Bone marrow (tissue), 2 donors: ENCODE data around the gene PHLDA3.
"Not testable (repeated sequence)": the region's sequence is repeated elsewhere in the genome, so short reads cannot be mapped to it uniquely, and the experiment has no call there.

Source experiments
- DNase-seq, 2 donors: peaks; one replicate each; lab custom pipeline; 2025; lab: John Stamatoyannopoulos, UW

The PHLDA3 gene

DNA sequence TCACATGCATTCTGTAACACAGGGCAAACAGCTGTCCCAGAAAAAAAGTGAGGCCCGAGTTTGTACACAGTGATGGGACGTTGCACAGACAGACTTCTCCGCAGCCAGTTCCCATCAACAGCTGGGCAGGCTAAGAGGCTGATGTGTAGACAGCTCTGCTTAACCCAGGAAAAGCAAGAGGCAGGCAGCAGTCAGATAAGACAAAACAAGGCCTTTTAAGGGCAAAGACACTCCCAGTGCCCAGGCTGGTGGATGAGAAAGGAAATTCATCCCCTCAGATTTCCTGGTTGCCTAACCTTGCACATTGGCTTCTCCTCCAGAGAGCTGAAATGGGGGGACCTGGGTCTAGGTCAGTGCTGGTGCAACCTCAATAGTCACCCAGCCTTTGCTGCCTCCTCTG, 17.2 kb upstream of the PHLDA3 start:
- peak in 1 of 2 donors; percentile 44 for DNase-seq

DNA sequence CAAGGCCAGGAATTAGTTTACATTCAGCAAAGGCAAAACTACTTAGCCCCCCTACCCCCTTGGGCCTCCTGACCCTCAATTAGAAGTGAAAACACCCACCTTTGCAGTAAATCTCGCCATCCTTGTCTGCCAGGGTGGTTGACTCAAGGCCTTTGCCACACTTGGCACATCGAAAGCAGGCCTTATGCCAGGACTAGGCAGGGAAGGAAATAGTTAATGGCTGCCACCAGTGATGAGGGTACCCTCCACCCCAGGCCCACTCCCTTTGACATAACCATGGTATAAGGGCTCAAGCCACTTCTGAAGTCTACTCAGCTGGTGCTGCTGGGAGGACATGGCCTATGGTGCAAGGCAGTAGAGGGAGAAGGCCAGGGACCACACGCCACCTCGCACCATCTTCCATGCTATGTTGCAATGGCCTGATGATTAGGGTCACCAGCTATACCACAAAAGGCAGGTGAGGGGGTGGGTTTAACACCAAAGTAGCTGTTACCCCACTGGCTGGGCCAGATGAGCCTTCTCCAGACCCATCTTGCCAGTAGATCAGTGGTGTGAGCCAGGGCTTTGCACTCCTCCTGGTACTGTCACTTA, 16.3 kb upstream of the PHLDA3 start:
- no peak for DNase-seq

DNA sequence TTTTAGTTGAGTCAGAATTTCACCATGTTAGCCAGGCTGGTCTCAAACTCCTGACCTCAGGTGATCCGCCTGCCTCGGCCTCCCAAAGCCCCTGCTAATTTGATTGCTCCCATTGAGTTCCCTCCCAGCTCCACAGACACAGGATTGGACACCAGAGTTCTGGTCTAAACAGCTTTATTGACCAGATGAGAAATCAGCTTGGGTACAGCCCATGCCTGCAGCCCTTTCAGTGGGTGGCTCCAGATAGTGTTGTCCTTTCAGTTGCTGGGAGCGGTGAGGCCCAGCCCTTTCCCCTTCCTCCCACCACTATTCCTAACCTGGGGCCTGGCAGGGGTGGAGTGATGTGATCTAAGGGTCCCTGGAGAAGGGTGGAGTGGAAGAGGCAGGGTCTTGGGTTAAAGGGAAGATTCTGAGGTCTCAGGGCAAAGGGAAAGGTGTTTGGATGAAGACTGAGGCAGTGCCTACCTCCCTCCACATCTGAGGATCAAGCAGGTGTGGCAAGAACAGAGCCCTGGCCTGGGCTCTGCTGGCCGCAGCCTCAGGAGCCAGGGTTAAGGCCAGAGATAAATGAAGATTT, 14.5 kb upstream of the PHLDA3 start:
- no peak for DNase-seq

DNA sequence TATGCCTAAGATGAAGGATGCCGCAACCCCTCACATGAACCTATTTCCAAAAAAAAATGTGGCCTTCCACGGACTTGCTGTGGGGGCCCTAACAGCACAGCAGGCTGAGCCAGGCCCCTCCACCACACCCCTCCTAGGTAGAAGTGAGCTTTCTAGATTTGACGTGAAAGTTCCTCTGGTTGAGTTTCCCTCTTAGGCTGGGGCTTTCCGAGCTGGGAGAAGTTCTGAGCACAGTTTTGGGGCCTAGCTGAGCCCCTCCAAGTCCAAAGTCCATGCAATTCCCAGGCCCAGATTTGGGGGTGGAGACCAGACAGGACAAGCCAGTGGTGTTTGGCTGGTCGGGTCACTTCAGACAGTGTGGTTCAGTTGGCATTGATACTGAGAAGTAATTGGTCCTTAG, 13.8 kb upstream of the PHLDA3 start:
- no peak for DNase-seq

DNA sequence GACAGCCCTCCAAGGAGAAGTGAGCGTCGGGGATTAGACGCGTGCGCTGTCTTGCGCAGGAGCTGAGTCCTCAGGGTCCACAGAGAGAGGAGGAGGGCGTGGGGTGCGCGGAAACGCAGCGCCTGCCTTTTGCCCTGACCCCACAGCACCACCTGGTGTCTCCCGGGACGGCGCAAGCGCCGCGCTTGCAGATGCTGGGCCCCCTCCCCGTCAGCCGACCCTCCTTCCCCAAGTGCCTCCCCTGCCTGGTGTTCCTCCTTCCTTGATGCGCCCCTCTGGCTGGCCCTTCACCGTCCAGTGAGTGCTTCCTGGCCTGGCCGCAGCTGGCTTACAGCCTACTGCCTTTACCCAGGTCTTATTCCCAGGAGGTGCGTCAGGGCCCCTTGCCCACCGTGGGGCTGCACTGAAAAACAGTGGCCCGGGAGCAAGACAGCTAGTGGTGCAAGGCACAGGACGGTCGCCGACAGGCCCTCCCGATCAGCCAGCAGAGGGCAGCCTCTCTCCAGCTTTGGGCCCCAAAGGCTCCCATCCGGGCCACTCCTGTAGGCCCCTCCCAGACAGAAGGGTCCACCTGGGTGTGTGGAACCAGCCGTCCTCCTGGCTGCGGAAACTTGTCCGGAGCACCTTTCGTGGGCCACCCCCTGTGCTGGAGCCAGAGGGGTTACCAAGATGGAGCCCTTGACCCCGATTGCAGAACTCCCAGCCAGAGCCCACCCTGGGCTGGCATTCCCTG, 12.9 kb upstream of the PHLDA3 start:
- peak; percentile 77 to 80 for DNase-seq

DNA sequence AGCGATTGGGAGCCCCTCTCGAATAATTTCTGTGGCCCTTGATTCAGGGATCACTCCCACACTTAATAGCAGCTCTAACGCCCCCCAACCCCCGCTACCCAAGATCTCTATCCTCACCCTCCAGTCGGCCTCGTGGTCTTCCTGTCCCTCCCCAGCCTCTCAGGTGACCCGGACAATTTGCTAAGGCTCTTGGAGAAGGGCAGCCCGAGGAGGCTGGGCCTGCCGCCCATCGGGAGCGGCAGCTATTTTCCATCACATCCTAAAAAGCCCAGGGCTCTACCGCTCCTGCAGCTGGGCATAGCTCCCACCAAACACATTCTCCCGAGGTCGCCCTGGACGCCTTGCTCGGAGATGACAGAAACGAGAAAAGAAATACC, 12.0 kb upstream of the PHLDA3 start:
- no peak for DNase-seq

DNA sequence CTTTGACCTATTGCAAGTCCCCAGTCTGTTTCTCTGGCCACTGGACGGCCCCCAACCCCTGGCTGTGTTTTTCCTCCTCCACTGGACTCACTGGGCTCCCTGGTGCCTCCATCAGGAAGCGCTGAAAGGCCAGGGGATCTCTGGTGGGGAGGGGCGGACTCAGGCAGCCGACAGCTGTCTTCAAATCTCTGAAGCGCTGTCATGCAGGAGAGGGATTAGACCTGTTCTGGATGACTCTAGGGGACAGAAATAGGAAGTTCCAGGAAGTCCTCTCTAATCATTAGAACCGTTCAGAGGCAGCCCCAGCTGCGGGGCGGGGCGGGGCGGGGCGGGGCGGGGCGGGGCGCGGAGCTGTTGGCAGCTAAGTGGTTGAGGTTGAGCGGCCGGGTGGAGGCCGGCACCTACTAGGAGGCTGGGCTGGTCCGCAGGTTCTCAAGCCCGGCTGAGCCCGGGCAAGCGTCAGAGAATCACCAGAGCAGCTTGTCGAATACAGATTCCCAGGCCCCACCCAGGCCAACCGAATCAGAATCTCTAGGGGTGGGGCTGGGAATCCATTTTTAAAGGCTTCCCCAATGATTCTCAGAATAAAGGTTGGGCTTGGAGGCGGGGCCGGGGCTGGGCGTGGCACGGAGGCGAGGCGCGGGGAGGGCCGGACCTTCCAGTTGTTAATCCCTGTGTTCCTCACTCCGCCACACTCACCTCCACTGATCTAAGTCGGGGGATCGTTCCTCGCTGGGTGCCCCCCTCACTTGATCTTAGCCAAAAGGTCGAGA, 11.4 kb upstream of the PHLDA3 start:
- DNase-seq = peak; percentile 6 to 63

DNA sequence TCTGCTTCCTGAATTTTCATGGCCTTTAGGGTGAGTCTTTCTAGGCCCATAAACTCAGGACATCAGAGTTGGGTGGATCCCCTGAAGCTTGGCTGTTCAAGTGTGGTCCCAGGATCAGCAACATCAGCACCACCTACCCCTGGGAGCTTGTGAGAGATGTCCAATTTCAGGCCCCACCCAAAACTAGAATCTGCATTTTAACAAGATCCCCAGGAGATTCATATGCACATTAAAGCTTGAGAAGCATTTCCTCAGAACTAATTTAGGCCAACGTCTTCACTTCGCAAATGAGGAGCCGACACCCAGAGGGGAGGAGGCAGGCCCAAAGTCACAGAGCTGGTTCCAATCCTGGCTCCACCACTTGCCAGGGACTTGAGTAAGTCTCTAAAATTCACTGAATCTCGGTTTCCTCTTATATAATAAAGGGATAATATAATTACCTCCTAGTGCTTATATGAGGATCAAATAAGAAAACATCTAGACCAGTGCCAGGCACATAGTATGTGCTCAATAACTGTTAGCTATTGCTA, 10.3 kb upstream of the PHLDA3 start:
- DNase-seq = no peak

DNA sequence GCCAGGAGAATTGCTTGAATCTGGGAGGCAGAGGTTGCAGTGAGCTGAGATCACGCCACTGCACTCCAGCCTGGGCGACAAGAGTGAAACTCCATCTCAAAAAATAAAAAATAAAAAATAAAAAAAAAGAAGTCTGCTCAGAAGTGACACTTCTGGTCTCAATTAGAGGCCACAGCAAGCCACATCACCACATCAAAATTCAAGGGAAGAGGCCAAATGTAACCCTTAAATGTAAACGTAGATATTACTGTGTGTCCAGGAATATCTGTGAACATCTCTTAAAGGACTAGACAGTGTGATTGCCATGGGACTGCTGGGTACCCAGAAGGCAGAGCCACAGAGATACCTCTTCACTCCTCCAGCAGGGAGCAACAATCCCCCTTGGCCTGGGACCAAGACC, 9.7 kb upstream of the PHLDA3 start:
- DNase-seq = not testable (repeated sequence)

DNA sequence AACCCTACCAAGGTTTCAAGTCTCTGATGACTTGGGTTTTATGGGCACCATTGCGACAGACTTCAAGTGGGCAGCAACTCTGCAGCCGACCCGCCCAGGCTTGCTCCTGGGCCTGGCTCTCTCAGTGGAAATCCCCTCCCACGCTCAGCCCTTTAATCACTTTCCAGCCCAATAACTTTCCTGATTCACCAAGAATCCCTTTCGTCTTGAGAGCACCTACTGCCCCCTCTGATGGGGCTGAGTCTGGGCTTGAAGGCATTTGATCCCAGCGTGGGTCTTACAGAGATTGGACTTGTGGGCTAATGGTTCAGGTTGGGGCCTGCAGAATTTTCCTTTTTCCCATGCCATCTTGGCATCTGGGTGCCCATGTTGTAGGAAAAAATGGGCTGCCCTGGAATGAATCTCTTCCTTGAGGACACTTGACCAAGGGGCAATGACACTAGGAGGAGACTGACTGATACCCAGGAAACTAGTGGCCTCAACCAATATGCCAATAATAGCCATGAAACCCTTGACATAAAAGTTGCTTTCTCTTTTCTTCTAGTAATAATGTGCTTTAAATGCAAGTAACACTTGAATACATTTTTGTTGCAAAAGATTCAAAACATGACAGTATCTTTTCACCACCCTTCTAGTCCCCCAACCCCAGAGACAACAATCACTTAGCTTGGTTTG, 7.8 kb upstream of the PHLDA3 start:
- DNase-seq = no peak

DNA sequence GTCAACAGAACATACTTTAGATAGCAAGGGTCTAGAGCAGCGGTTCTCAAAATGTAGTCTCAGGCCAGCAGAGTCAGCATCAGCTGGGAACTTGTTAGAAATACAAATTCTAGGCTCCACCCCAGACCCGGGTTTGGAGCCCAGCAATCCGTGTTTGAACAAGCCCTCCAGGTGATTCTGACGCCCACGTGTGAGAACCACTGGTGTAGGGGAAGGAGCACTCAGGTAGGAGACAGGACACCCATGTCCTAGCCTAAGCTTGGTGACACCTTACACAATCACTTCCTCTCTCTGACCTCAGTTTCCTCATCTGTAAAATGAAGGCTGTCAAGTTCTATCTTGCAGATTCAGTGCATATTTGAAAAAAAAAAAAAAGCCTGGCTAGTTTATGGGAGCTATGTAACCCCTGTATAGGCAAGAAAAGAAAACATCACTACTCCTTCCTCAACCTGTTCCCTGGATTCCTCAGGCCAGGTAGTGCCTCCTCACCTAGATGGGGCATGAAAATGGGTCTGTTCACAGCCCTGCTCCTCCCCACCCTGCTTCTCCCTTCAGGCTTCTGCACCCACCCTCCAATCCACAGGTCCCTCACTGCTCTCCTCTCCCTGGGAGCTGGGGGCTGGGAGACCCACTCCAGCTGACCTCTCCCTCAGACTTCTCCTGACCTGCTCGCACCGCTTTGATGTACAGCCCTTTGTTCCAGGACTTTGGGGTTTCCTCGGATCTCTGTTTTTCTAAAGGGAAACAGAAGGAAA, 7.1 kb upstream of the PHLDA3 start:
- no peak for DNase-seq

DNA sequence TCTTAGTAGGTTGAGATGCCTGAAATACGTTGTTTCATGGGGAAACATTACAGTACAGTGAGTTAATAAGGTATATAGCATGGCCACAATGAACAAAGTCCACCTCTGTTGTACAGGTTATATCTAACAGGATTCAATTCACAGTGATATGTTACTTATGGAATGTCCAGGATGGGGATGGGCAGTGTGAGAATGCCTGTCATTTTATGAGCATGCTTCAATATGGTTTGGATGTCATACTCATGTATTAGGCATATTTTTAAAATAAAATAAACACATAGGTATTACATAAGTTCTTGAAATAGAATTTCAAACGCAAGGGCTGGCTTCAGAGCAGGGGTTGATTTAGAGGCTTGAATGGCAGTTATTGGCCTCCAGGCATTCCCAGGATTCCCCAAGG, 6.1 kb upstream of the PHLDA3 start:
- DNase-seq = no peak

DNA sequence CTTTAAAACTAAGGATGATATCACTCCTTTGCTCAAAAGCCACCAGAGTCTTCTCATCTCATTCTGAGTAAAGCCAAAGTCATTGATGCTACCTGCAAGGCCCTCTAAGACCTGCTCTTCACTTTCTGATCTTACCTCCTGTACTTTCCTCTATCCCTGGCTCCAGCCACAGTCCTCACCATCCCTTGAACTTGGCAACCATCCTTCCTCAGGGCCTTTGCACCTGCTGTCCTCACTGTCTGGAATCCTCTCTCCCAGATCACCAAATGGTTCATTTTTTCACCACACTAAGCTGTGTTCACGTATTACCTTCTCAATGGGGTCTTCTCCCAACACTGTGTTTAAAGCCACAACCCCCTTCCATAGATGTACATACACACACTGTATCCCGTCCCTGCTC, 4.3 kb upstream of the PHLDA3 start:
- no peak for DNase-seq

DNA sequence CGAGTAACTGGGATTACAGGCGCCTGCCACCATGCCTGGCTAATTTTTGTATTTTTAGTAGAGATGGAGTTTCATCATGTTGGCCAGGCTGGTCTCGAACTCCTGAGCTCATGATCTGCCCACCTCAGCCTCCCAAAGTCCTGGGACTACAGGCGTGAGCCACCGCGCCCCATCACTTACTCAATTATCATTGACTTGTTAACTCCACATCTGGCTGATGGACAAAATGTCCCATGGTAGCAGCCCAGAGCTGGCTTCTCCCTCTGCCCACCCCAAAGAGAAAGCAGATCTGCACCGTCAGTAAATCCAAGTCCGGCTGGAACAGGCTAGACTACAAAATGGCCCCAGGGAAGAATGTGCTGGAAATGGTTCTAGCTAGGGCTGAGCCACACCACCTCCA, 3.3 kb upstream of the PHLDA3 start:
- not testable (repeated sequence) for DNase-seq

DNA sequence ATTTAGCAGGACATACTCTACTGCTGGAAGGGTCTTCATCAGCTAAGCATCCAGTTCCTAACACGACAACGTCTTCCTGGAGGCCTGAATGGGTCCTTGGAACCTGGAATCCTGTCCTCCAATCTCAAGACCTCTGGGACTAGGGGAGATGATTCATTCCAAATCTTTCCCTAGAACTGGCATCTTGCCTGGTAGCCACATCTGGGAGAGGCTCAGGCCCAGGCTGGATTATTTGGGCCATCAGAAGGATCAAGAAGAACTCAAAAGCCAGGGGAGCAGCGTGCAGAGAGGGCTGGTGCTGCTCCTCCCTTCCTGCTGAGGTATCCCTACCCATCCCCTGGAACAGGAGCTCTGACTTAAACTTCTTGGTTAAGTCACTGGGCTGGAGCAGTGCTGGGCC, 2.8 kb upstream of the PHLDA3 start:
- no peak for DNase-seq

DNA sequence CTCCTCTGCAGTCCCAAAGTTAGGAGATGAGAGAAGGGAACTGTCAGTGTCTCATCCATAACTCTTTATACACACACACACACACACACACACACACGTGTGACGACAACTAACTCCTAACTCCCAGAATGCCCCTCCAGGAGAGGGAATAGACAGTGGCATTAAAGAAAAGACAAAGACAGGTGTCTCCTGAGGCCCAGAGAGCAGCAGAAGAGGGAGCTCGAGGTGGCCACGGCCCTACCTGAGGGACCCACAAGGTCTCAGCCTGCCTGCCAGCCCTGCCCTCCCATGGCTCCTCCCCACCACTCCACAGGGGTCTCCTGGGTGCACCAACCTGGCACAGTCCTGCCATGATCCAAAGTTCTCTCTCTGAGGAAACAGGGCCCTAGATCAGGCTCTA, 1.6 kb upstream of the PHLDA3 start:
- DNase-seq = no peak

DNA sequence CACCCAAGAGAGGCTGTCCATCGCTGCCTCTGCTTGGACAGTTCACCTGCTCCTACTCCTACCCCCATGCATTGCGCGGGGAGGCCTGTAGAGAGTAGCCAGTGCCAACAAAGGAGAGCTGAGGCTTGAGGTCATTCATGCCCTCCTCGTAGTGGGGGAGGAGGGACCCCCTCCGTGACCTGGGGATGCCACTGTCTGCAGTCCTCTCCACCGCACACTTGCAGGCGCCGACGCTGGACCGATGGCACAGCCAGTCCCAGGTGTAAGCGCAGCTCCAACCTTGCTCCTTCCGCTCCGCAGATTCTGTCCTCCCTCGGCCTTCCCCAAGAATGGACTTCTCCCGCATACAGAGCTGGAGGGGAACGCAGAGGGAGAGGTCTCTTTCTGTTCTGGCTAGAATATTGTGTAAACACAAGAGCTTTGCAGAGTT, 672 bp upstream of the PHLDA3 start:
- no peak for DNase-seq

DNA sequence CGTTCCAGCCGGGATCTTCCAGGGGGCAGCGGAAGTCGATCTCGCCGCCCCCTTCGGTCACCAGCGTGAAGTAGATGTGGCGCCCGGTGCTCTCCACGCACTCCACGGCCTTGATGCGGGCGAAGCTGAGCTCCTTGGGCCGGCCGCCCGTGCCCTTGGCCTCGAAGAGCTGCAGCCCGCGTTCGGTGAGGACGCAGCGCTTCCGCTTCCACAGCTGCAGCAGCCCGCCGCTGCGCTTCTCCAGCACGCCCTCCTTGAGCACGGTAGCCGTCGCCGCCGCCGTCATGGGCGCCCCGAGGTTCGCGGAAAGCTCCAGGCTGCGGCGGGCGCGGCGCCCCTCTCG, 516 bp downstream of the PHLDA3 start:
- peak in 1 of 2 donors; percentile 44 for DNase-seq

DNA sequence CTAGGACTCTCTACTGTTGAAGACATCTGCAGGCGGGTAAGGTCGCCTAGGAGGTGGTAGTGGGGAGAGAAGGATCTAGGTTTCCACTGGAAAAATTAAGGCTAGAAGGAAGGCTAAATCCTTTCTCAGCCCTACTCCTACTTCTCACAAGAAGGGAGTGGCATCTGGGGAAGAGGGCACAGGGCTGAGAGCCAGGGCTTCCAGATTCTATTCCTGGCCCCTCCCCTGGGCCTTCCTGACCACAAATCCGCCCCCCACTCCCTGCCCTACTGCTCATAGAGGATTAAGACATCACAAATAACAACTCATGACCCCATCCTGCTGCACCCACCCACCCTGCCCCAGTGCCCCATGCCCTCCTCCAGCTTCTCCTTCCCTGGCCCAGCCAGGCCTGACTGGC, 2.5 kb downstream of the PHLDA3 start:
- no peak for DNase-seq

DNA sequence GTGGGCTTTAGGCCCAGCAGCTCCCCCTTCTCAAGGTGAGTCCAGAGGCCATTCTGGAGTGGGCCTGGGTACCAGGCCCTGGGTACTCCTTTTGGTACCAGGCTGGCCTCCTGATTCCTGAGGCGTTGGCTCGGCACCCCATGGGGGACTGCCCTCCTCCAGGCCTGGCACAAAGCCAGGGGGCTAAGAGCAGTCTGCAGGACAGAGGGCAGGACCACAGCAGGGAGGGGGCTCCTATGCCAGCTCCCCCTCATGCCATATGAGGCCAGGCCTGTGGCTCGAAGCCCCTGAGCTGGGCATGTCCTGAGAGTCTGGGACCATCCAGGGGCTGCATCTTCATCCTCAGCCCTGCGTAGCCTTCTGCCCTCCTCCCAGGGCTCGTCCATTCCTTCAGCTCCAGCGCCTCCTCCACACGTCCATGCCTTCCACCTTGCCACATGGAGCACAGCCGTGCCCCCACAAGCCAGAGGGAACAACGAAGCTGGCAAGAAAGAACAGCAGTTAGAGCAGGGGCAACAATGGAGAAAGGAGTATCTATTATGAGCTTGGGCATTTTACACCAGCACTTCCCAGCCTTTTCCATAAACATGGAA, 3.2 kb downstream of the PHLDA3 start:
- DNase-seq = no peak

DNA sequence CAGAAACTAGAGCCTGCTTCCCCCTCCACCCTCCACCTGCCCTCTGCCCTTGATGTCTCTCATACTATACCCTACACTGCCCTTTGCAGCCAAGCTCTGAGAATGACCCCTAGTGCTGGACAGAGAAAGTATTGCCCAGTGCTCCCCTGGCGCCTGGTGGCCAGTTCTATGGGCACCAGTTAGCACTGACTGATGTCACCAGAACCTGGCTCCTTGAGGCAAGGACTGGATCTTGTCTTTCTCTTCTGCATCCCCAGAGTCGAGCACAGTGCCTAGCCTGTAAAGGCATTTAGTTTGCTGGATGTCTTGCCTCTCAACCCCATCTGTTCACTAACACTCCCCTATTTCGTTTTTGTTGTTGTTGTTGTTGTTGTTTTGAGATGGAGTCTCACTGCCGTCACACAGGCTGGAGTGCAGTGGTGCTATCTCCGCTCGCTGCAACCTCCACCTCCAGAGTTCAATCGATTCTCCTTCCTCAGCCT, 5.9 kb downstream of the PHLDA3 start:
- DNase-seq = no peak
